WERI-Rb-1 (cell line): ENCODE data around the gene FIGN.

ENCODE experiments used
- DNase-seq: peaks from one replicate; pipeline ENCODE4 v3.0.0-alpha.2; 2020
- H3K27ac ChIP-seq: fragments of 250-450 bp; sonication (Bioruptor Pico); 2 replicates; pipeline ENCODE4 v1.5.1; 2020; ENCODE audit warnings: mild to moderate bottlenecking, moderate library complexity
- H3K27me3 ChIP-seq: fragments of 250-450 bp; sonication (Bioruptor Pico); 2 replicates; pipeline ENCODE4 v1.5.1; 2021; ENCODE audit warnings: mild to moderate bottlenecking, low read depth, moderate library complexity; ENCODE audit not compliant: insufficient read depth, severe bottlenecking
- H3K36me3 ChIP-seq: fragments of 250-450 bp; sonication (Bioruptor Pico); 2 replicates; pipeline ENCODE4 v1.5.1; 2020; ENCODE audit warnings: mild to moderate bottlenecking, moderate library complexity
- H3K4me3 ChIP-seq: 2 replicates; pipeline ENCODE4 v1.5.1; 2011; ENCODE audit warnings: low read depth, mild to moderate bottlenecking, control low read depth, low read length
- H3K9me3 ChIP-seq: fragments of 250-450 bp; sonication (Bioruptor Pico); 2 replicates; pipeline ENCODE4 v1.5.1; 2021; ENCODE audit warnings: mild to moderate bottlenecking, moderate library complexity; ENCODE audit not compliant: severe bottlenecking
- CTCF ChIP-seq: IDR thresholded peaks from 2 replicates; pipeline ENCODE4 v1.5.1; 2011; ENCODE audit warnings: low read depth, mild to moderate bottlenecking, control low read depth, inconsistent platforms, low read length

FIGN gene

GRCh38 chr2:163735685-163736432, at the start of gene FIGN:
TSS of gene FIGN (minus strand) at chr2:163736008. CDS start at chr2:163734927, 1,081 bp downstream.
- TF ChIP-seq CTCF: no peak
- Histone ChIP-seq H3K4me3 (peak within 1 kb of the TSS; percentile 91), H3K27ac (peak within 1 kb of the TSS; percentile 90), H3K36me3 (0 out of 2 replicates have a peak, but pooled peaks cover 3% of the 10 kb centered on the region), H3K27me3 (no peaks in the 10 kb centered on the region), H3K9me3 (no peaks in the 10 kb centered on the region)
- DNase-seq: peak; percentile 74

- Histone ChIP-seq H3K4me3 (no peak overlapping the region), H3K36me3 (no peaks in the 10 kb centered on the region), H3K9me3 (no peaks in the 10 kb centered on the region), H3K27me3 (no peaks in the 10 kb centered on the region), H3K27ac (no peak overlapping the region)
- no peak for DNase-seq
- TF ChIP-seq CTCF: no peak
Measured at GRCh38 chr2:163785162-163785561, 49.4 kb upstream of the FIGN start.

- Histone ChIP-seq H3K27ac (no peak overlapping the region), H3K36me3 (no peaks in the 10 kb centered on the region), H3K9me3 (no peaks in the 10 kb centered on the region), H3K4me3 (no peak overlapping the region), H3K27me3 (no peaks in the 10 kb centered on the region)
- no peak for TF ChIP-seq CTCF
- DNase-seq: no peak
Measured at GRCh38 chr2:163779970-163780597, 44.3 kb upstream of the FIGN start.

- no peak for DNase-seq
- TF ChIP-seq CTCF: no peak
- Histone ChIP-seq H3K4me3 (no peak overlapping the region), H3K27me3 (no peaks in the 10 kb centered on the region), H3K9me3 (no peaks in the 10 kb centered on the region), H3K36me3 (no peaks in the 10 kb centered on the region), H3K27ac (no peak overlapping the region)
Measured at GRCh38 chr2:163778045-163778781, 42.4 kb upstream of the FIGN start.

GRCh38 chr2:163775304-163775703, 39.5 kb upstream of the FIGN start:
- no peak overlapping the region for H3K27ac ChIP-seq

More at GRCh38 chr2:163775304-163775703, 39.5 kb upstream of the FIGN start:
- no peak for DNase-seq
- H3K4me3 ChIP-seq: no peak overlapping the region
- H3K27me3 ChIP-seq: no peaks in the 10 kb centered on the region
- no peaks in the 10 kb centered on the region for H3K9me3 ChIP-seq
- TF ChIP-seq CTCF: no peak
- no peaks in the 10 kb centered on the region for H3K36me3 ChIP-seq
